ENCODE measurements around the gene ABHD12. TPM values are rescaled to one million over a fixed set of nuclear protein-coding genes. Genes with fewer than 3 reads are reported as not detected.
"Not testable (repeated sequence)": the region's sequence is repeated elsewhere in the genome, so short reads cannot be mapped to it uniquely, and the experiment has no call there.

The ABHD12 gene
- total RNA-seq, 1 experiment from 2014 or later = 40.6 TPM

- Histone ChIP-seq H3K36me3 (ENCODE audit: insufficient read depth, low read length, poor library complexity, severe bottlenecking) (peaks cover 7% of the 10 kb centered on the region), H3K4me3 (ENCODE audit: low read depth, low read length, poor library complexity, severe bottlenecking) (peak within 1 kb of the TSS; percentile 81), H3K27me3 (replicated peaks; ENCODE audit: insufficient read depth, low read depth, low read length, poor library complexity) (no peaks in the 10 kb centered on the region), H3K9me3 (ENCODE audit: low read depth, low read length, poor library complexity, severe bottlenecking) (peaks cover 2% of the 10 kb centered on the region), H3K27ac (ENCODE audit: low read depth, low read length, poor library complexity, severe bottlenecking) (peak within 1 kb of the TSS; percentile 91), H3K4me1 (ENCODE audit: insufficient read depth, low read length, poor library complexity, severe bottlenecking) (peaks cover 8% of the 10 kb centered on the region)
- intact Hi-C loops (cut with micrococcal nuclease; ENCODE audit: unreplicated experiment) = no loop called here
- BruUV-seq (replicated peaks) = TSS peak; percentile 75
- ChIA-PET POLR2A (ENCODE audit: low non-redundant PET) (interaction anchor here (0.6 kb wide), 3 partner anchors 8 to 53 kb away, joined by 4 to 10 read pairs (median 4); no protein-coding TSS in a partner anchor), CTCF (interaction anchor here (0.6 to 1.6 kb wide), 3 partner anchors 9 to 414 kb away, joined by 3 to 6 read pairs (median 4); no protein-coding TSS in a partner anchor)
- TF ChIP-seq, protein P1, sequence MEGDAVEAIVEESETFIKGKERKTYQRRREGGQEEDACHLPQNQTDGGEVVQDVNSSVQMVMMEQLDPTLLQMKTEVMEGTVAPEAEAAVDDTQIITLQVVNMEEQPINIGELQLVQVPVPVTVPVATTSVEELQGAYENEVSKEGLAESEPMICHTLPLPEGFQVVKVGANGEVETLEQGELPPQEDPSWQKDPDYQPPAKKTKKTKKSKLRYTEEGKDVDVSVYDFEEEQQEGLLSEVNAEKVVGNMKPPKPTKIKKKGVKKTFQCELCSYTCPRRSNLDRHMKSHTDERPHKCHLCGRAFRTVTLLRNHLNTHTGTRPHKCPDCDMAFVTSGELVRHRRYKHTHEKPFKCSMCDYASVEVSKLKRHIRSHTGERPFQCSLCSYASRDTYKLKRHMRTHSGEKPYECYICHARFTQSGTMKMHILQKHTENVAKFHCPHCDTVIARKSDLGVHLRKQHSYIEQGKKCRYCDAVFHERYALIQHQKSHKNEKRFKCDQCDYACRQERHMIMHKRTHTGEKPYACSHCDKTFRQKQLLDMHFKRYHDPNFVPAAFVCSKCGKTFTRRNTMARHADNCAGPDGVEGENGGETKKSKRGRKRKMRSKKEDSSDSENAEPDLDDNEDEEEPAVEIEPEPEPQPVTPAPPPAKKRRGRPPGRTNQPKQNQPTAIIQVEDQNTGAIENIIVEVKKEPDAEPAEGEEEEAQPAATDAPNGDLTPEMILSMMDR (conservative IDR thresholded peaks at IDR 0.05; ENCODE audit: low read depth, low read length) = no peak
- TF ChIP-seq EZH2 (IDR thresholded peaks at IDR 0.05; ENCODE audit: borderline replicate concordance, low read depth, low read length, poor library complexity, severe bottlenecking) = no peak
- DNase-seq (ENCODE audit: low spot score) = peak; percentile 97
Observed at GRCh38 chr20:25407311-25408169, 16.9 kb upstream of the ABHD12 start, which contains the start of gene GINS1. TSS of gene GINS1 (plus strand) at chr20:25407673. CDS start at chr20:25407821, 148 bp downstream.

DNA sequence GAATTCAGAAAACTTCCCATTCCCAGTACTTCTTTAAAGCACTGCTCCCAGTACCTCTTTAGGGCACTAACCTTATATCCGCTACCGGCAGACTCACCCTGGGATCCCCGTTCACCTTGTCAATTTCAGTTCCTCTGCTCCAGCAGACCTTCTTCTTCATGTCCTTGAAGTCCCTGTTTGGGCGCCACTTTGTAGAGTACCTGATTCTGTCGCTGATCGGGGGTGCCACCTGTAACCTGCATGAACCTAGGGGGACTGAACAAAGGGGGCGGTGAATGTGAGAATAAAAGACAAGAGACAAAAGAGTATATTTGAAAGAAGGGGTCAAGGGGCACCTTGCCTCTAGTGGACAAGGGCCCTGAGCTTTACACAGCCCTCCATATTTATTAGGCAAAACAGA, 11.9 kb upstream of the ABHD12 start:
- H3K9me3 ChIP-seq (ENCODE audit: low read depth, low read length, poor library complexity, severe bottlenecking) = peaks cover 5% of the 10 kb centered on the region
- TF ChIP-seq, protein P1 (conservative IDR thresholded peaks at IDR 0.05; ENCODE audit: low read depth, low read length) = no peak
- no peak for TF ChIP-seq EZH2 (IDR thresholded peaks at IDR 0.05; ENCODE audit: borderline replicate concordance, low read depth, low read length, poor library complexity, severe bottlenecking)
- H3K4me3 ChIP-seq (ENCODE audit: low read depth, low read length, poor library complexity, severe bottlenecking) = no peak overlapping the region
- ChIA-PET POLR2A (ENCODE audit: low non-redundant PET) (no interaction called here), CTCF (no interaction called here)
- intact Hi-C loops (cut with micrococcal nuclease; ENCODE audit: unreplicated experiment) = no loop called here
- no peaks in the 10 kb centered on the region for H3K36me3 ChIP-seq (ENCODE audit: insufficient read depth, low read length, poor library complexity, severe bottlenecking)
- no peak for DNase-seq (ENCODE audit: low spot score)
- no TSS peak for BruUV-seq (replicated peaks)
- H3K27me3 ChIP-seq (replicated peaks; ENCODE audit: insufficient read depth, low read depth, low read length, poor library complexity) = no peaks in the 10 kb centered on the region
- H3K27ac ChIP-seq (ENCODE audit: low read depth, low read length, poor library complexity, severe bottlenecking) = no peak overlapping the region
- no peaks in the 10 kb centered on the region for H3K4me1 ChIP-seq (ENCODE audit: insufficient read depth, low read length, poor library complexity, severe bottlenecking)

DNA sequence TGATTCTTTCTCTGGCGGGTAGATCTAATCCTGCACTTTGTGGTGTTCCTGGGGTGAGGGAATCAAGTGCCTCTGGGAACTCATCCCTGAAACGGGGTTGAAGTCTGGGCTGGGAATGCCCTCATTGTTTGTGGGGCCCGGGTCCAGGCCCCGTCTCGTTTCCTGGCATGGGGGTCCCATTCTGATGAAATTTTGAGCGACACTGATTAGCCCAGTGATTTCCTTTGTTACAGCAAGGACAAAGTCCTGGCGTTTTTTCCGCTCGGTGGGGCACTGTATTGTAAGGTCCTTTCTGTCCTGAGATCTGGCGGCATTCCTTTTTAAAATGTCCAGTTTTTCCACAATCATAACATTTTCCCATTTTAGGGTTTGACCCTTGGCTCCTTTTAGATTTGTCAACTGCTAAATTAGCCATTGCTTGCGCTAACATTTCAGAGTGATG, 9.7 kb upstream of the ABHD12 start:
- H3K4me1 ChIP-seq (ENCODE audit: insufficient read depth, low read length, poor library complexity, severe bottlenecking); BruUV-seq (replicated peaks); H3K36me3 ChIP-seq (ENCODE audit: insufficient read depth, low read length, poor library complexity, severe bottlenecking); H3K4me3 ChIP-seq (ENCODE audit: low read depth, low read length, poor library complexity, severe bottlenecking); DNase-seq (ENCODE audit: low spot score); H3K9me3 ChIP-seq (ENCODE audit: low read depth, low read length, poor library complexity, severe bottlenecking); intact Hi-C loops (cut with micrococcal nuclease; ENCODE audit: unreplicated experiment); POLR2A ChIA-PET (ENCODE audit: low non-redundant PET); H3K27ac ChIP-seq (ENCODE audit: low read depth, low read length, poor library complexity, severe bottlenecking); H3K27me3 ChIP-seq (replicated peaks; ENCODE audit: insufficient read depth, low read depth, low read length, poor library complexity): not testable (repeated sequence)
- CTCF ChIA-PET = interaction anchor here (1.6 to 1.9 kb wide), 2 partner anchors 64 to 407 kb away, joined by 6 read pairs; no protein-coding TSS in a partner anchor

All from A673 (cell line).